Choroid plexus epithelial cell (primary cell): ENCODE results near the gene ITGA1.

ENCODE experiments used
- DNase-seq: peaks from one replicate; pipeline ENCODE4 v3.0.0-alpha.2; 2010; ENCODE audit warnings: low read depth
- H3K4me3 ChIP-seq: 2 replicates; pipeline ENCODE4 v1.5.1; 2011; ENCODE audit warnings: low read depth, mild to moderate bottlenecking, control low read depth, low read length, moderate library complexity
- CTCF ChIP-seq: conservative IDR thresholded peaks from 2 replicates; pipeline ENCODE4 v1.5.1; 2011; ENCODE audit warnings: low read depth, mild to moderate bottlenecking, control low read depth, inconsistent platforms, low read length, moderate library complexity

The ITGA1 gene

GRCh38 chr5:52746539-52746938 is 41.2 kb upstream of the ITGA1 start:
- no peak overlapping the region for H3K4me3 ChIP-seq
- peak; percentile 71 for DNase-seq

GRCh38 chr5:52748590-52748989 is 39.1 kb upstream of the ITGA1 start:
- DNase-seq: no peak
- no peak for TF ChIP-seq CTCF
- no peak overlapping the region for H3K4me3 ChIP-seq

More at GRCh38 chr5:52746539-52746938, 41.2 kb upstream of the ITGA1 start:
- no peak for TF ChIP-seq CTCF

- DNase-seq: no peak
- TF ChIP-seq CTCF: no peak
Observed at GRCh38 chr5:52749666-52750065, 38.0 kb upstream of the ITGA1 start.

GRCh38 chr5:52751137-52751536 is 36.6 kb upstream of the ITGA1 start:
- DNase-seq: peak; percentile 41
- H3K4me3 ChIP-seq: no peak overlapping the region
- no peak for TF ChIP-seq CTCF

More at GRCh38 chr5:52749666-52750065, 38.0 kb upstream of the ITGA1 start:
- H3K4me3 ChIP-seq: no peak overlapping the region

GRCh38 chr5:52754051-52754450 is 33.7 kb upstream of the ITGA1 start:
- no peak for TF ChIP-seq CTCF
- no peak for DNase-seq
- no peak overlapping the region for H3K4me3 ChIP-seq

GRCh38 chr5:52757527-52757926 is 30.2 kb upstream of the ITGA1 start:
- DNase-seq: no peak
- H3K4me3 ChIP-seq: no peak overlapping the region
- TF ChIP-seq CTCF: no peak

- no peak for DNase-seq
- H3K4me3 ChIP-seq: no peak overlapping the region
- no peak for TF ChIP-seq CTCF
Observed at GRCh38 chr5:52758014-52758413, 29.7 kb upstream of the ITGA1 start.
